Subcutaneous abdominal adipose tissue (tissue), 5 donors: ENCODE results near the gene KCNK16.

Source experiments
- H3K27ac ChIP-seq: one replicate; pipeline ENCODE4 v1.7.0; 2013; ENCODE audit warnings: low read depth, mild to moderate bottlenecking, inconsistent platforms, low read length, moderate library complexity
- H3K27me3 ChIP-seq, 5 donors: one replicate each; pipeline ENCODE4 v1.7.0; 2013; ENCODE audit warnings: low read length in 5 of 5, inconsistent platforms in 1 of 5; ENCODE audit not compliant: control insufficient read depth in 5 of 5, insufficient read depth in 4 of 5
- H3K36me3 ChIP-seq, 5 donors: one replicate each; pipeline ENCODE4 v1.7.0; 2013; ENCODE audit warnings: low read length in 5 of 5; ENCODE audit not compliant: control insufficient read depth in 5 of 5, insufficient read depth in 5 of 5
- H3K4me1 ChIP-seq, 5 donors: one replicate each; pipeline ENCODE4 v1.7.0; 2013; ENCODE audit warnings: low read length in 5 of 5, mild to moderate bottlenecking in 3 of 5, moderate library complexity in 1 of 5; ENCODE audit not compliant: control insufficient read depth in 5 of 5, insufficient read depth in 5 of 5
- H3K4me3 ChIP-seq, 5 donors: one replicate each; pipeline ENCODE4 v1.7.0; 2013; ENCODE audit warnings: low read length in 5 of 5, low read depth in 1 of 5
- H3K9ac ChIP-seq, 5 donors: one replicate each; pipeline ENCODE4 v1.7.0; 2013; ENCODE audit warnings: low read length in 5 of 5, mild to moderate bottlenecking in 4 of 5, moderate library complexity in 3 of 5
- H3K9me3 ChIP-seq, 5 donors: one replicate each; pipeline ENCODE4 v1.7.0; 2013; ENCODE audit warnings: low read length in 5 of 5; ENCODE audit not compliant: control insufficient read depth in 5 of 5
- donor health status: healthy.
- donor health status: healthy.
- donor health status: healthy.
- donor health status: healthy.
- donor health status: healthy.

KCNK16 gene

DNA sequence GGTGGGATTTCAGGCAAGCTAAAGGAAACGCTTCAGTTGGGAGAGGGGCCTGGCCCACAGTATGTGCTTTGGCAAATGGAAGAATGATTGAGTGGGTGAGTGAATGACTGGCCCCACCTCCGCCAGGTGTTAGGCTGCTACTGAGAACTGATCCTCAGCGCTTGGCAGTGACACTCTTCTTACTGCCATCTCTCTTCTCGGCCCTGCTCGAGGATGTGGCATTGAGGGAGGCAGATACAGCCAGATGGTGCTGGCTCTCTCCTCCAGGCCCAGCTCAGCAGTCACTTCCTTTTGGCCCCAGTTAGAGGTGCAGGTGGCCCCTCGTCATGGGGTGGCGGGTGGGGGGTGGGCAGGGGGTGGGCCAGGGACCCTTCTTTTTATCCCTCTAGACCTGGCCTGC lies 54.3 kb downstream of the KCNK16 start:
- Histone ChIP-seq H3K27me3 (no peaks in the 10 kb centered on the region), H3K27ac (no peak overlapping the region), H3K4me1 (peaks cover 0 to 8% (median 7%) of the 10 kb centered on the region in 5 donors), H3K9me3 (no peaks in the 10 kb centered on the region), H3K36me3 (no peaks in the 10 kb centered on the region), H3K9ac (no peak overlapping the region), H3K4me3 (no peak overlapping the region)

DNA sequence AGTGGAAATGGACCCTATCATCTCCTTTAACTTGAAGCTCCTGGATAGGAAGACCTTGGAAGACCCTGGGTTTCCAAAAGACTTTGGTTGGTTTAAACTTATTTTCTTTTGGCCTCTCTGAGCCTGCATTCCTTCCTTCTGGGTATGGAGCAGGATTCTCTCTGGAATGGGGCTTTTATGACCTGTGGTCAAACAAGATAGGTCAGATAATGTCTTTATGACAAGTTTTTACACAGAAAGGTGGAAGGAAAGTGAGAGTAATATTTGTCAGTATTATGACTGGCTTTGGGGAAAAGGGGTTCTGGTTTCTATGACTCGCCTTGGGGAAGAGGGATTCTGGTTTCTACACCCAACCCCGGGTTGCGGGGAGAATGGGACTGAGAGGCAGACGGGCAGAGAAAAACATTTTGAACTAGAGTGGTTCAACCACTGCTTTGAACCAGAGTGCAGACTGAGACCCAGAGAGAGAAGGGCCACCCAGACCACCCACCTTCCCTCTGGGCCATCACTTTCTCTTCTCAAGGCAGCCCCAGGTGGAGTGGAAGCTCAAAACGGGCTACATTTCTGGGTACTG lies 55.6 kb downstream of the KCNK16 start:
- no peak overlapping the region for H3K9ac ChIP-seq
- H3K4me3 ChIP-seq, result no peak overlapping the region
- no peaks in the 10 kb centered on the region for H3K9me3 ChIP-seq
- no peaks in the 10 kb centered on the region for H3K36me3 ChIP-seq
- H3K27me3 ChIP-seq, result no peaks in the 10 kb centered on the region
- peaks cover 0 to 13% (median 7%) of the 10 kb centered on the region in 5 donors for H3K4me1 ChIP-seq
- no peak overlapping the region for H3K27ac ChIP-seq

DNA sequence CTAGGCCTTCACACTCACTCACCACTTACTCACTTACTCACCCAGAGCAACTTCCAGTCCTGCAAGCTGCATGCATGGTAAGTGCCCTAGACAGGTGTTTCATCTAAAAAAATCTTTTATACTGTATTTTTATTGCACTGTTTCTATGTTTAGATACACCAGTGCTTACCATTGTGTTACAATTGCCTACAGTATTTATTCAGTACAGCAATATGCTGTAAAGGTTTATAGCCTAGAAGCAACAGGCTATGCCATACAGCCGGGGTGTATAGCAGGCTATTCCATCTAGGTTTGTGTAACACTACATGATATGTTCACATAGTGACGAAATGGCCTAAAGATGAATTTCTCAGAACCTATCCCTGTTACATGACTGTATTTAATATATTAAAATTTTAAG lies 56.1 kb downstream of the KCNK16 start:
- Histone ChIP-seq H3K27ac (no peak overlapping the region), H3K27me3 (no peaks in the 10 kb centered on the region), H3K4me1 (peaks cover 0 to 13% (median 7%) of the 10 kb centered on the region in 5 donors), H3K4me3 (no peak overlapping the region), H3K36me3 (no peaks in the 10 kb centered on the region), H3K9ac (no peak overlapping the region), H3K9me3 (no peaks in the 10 kb centered on the region)
